Measurements from ENCODE around the gene EDC4. TPM values are rescaled to one million over a fixed set of nuclear protein-coding genes. Genes with fewer than 3 reads are reported as not detected.

The EDC4 gene
- total and polyA plus RNA-seq, 12 donors: 34.0 to 115 (median 58.7) TPM

DNA sequence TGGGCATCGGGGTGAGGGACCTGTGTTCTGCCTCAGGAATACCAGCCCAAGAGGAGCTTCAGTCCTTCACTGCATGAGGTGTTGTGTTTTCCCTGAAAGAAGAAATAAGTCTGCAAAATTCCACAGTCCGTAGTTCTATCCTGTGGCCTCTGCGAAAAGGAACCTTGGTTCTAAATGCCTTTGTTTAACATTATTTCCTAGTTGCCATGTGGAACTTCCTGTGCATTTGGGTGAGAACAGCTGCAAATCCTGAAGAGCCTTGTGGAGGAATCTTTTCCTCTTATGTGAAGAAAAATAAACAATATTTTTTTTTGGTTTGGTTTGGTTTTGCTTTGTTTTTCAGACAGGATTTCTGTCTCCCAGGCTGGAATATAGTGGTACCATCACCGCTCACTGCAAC is 30.0 kb downstream of the EDC4 start:
- H3K27ac ChIP-seq: no peak overlapping the region
- intact Hi-C loops (cut with DNase I): no loop called here
- no peak for DNase-seq
- TF ChIP-seq POLR2A (IDR thresholded peaks at IDR 0.05): no peak
- TF ChIP-seq, protein P1, sequence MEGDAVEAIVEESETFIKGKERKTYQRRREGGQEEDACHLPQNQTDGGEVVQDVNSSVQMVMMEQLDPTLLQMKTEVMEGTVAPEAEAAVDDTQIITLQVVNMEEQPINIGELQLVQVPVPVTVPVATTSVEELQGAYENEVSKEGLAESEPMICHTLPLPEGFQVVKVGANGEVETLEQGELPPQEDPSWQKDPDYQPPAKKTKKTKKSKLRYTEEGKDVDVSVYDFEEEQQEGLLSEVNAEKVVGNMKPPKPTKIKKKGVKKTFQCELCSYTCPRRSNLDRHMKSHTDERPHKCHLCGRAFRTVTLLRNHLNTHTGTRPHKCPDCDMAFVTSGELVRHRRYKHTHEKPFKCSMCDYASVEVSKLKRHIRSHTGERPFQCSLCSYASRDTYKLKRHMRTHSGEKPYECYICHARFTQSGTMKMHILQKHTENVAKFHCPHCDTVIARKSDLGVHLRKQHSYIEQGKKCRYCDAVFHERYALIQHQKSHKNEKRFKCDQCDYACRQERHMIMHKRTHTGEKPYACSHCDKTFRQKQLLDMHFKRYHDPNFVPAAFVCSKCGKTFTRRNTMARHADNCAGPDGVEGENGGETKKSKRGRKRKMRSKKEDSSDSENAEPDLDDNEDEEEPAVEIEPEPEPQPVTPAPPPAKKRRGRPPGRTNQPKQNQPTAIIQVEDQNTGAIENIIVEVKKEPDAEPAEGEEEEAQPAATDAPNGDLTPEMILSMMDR (IDR thresholded peaks at IDR 0.05): no peak
- 82 to 92% (median 87%) methylated on average over 4 of the region's 4 CpGs for WGBS, 4 donors
- no peak overlapping the region for H3K4me3 ChIP-seq
- H3K36me3 ChIP-seq (replicated peaks in 1 of 2): peaks cover 0 to 10% of the 10 kb centered on the region in 2 donors
- no peaks in the 10 kb centered on the region for H3K4me1 ChIP-seq (replicated peaks in 1 of 2)
- H3K9me3 ChIP-seq (replicated peaks in 1 of 3): no peaks in the 10 kb centered on the region
- no peaks in the 10 kb centered on the region for H3K27me3 ChIP-seq

DNA sequence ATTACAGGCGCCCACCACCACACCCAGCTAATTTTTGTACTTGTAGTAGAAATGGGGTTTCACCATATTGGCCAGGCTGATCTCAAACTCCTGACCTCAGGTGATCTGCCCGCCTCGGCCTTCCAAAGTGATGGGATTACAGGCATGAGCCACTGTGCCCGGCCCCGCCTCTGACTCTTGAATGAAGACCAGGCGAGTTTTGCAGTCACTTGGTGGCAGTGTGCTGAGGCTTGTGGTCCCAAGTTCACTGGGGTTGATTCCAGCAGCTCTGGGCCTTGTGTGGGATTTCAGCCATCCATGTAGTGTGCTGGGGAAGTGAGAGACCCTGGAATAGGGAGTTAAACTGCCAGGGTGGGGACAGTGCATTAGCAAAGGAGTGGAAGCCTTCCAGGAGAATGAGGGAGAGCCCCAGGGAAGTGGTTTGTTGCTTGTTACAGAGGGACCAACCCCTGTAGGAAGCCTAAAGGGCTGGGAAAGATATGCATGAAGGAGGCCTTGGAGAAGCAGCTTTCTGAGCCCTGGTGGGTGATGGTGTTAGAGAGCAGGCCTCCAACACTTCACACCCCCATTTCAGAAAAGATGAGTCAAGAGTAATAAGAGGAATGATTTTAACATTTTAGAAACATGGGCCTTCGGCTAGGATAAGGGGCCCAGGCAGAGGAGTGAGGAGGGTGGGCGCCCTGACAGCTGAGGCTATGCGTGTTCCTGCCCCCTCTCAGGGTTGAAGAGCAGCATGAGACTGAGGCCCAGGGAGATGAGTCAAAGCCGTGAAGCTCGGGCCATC is 34.7 kb downstream of the EDC4 start:
- H3K4me3 ChIP-seq: no peak overlapping the region
- no peak overlapping the region for H3K27ac ChIP-seq
- peaks cover 0 to 43% of the 10 kb centered on the region in 2 donors for H3K36me3 ChIP-seq (replicated peaks in 1 of 2)
- H3K9me3 ChIP-seq (replicated peaks in 1 of 3): no peaks in the 10 kb centered on the region
- no peaks in the 10 kb centered on the region for H3K27me3 ChIP-seq
- no peaks in the 10 kb centered on the region for H3K4me1 ChIP-seq (replicated peaks in 1 of 2)
- TF ChIP-seq, protein P1 (IDR thresholded peaks at IDR 0.05): no peak
- no peak for TF ChIP-seq POLR2A (IDR thresholded peaks at IDR 0.05)
- DNase-seq: no peak
- intact Hi-C loops (cut with DNase I): no loop called here
- 86 to 96% (median 90%) methylated on average over 8 to 11 of the region's 11 CpGs for WGBS, 4 donors

DNA sequence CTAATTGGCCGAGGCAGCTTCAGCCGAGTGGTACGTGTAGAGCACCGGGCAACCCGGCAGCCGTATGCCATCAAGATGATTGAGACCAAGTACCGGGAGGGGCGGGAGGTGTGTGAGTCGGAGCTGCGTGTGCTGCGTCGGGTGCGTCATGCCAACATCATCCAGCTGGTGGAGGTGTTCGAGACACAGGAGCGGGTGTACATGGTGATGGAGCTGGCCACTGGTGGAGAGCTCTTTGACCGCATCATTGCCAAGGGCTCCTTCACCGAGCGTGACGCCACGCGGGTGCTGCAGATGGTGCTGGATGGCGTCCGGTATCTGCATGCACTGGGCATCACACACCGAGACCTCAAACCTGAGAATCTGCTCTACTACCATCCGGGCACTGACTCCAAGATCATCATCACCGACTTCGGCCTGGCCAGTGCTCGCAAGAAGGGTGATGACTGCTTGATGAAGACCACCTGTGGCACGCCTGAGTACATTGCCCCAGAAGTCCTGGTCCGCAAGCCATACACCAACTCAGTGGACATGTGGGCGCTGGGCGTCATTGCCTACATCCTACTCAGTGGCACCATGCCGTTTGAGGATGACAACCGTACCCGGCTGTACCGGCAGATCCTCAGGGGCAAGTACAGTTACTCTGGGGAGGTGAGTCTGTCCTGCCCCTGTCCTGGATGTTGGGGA is 36.3 kb downstream of the EDC4 start:
- H3K36me3 ChIP-seq (replicated peaks in 1 of 2): peaks cover 0 to 37% of the 10 kb centered on the region in 2 donors
- no peaks in the 10 kb centered on the region for H3K9me3 ChIP-seq (replicated peaks in 1 of 3)
- no peak overlapping the region for H3K27ac ChIP-seq
- TF ChIP-seq, protein P1 (IDR thresholded peaks at IDR 0.05): no peak
- no peak for TF ChIP-seq POLR2A (IDR thresholded peaks at IDR 0.05)
- H3K4me1 ChIP-seq (replicated peaks in 1 of 2): no peaks in the 10 kb centered on the region
- WGBS, 4 donors: 95 to 97% (median 97%) methylated on average over 20 to 36 of the region's 36 CpGs
- intact Hi-C loops (cut with DNase I): no loop called here
- H3K4me3 ChIP-seq: no peak overlapping the region
- DNase-seq: no peak
- H3K27me3 ChIP-seq: no peaks in the 10 kb centered on the region

DNA sequence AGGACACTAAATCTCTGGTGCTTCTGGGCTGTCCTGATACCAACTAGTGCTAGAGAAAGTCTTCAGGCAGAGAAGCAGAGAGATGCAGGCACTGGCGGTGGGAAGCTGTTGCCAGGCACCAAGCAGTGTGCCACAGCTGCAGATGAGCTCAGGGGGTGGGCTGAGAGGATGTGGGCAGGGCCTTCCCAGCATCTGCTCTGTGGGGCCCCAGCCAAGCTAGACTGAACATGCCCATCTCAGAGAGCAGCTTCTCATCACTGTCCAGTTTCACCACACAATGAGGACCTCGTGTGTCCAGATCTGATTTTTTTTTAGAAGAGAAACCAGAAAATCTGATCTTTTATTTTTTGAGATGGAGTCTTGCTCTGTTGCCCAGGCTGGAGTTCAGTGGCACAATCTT is 37.3 kb downstream of the EDC4 start:
- no peak overlapping the region for H3K27ac ChIP-seq
- no peak overlapping the region for H3K4me3 ChIP-seq
- DNase-seq: no peak
- 62 to 76% (median 72%) methylated on average over 2 of the region's 2 CpGs for WGBS, 4 donors
- TF ChIP-seq, protein P1 (IDR thresholded peaks at IDR 0.05): no peak
- no peak for TF ChIP-seq POLR2A (IDR thresholded peaks at IDR 0.05)
- intact Hi-C loops (cut with DNase I): no loop called here
- peaks cover 0 to 37% of the 10 kb centered on the region in 2 donors for H3K36me3 ChIP-seq (replicated peaks in 1 of 2)
- no peaks in the 10 kb centered on the region for H3K27me3 ChIP-seq
- no peaks in the 10 kb centered on the region for H3K4me1 ChIP-seq (replicated peaks in 1 of 2)
- no peaks in the 10 kb centered on the region for H3K9me3 ChIP-seq (replicated peaks in 1 of 3)

All from adrenal gland (tissue), 12 donors.